ENCODE data around the gene ENDOV.

DNA sequence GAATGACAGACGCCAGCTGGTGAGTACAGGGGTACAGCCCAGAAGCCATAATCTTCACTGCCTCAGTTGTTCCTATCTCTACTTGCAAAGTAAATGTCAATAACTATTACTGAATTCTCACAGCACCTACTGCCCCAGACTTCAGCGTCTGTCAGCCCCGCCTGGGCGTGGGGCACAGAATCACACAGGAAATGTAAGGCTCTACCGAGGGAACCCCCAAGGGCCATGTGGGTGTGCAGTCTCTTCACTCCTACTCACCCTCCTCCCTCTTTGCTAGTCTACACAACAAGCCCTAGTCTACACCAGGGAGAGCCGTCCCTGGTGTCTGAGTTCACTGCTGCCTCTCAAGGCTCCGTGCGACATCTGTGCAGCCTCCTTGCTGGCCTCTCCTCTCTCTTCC is 57.0 kb downstream of the ENDOV start:
- TF ChIP-seq CTCF (IDR thresholded peaks at IDR 0.05), result no peak
- TF ChIP-seq POLR2A (IDR thresholded peaks at IDR 0.05), result no peak

Data from uterus (tissue), 2 donors.